Measurements from ENCODE around the gene RNGTT. TPM values are rescaled to one million over a fixed set of nuclear protein-coding genes. Genes with fewer than 3 reads are reported as not detected.

The RNGTT gene
- total and polyA plus RNA-seq, 8 donors = 1.7 to 6.1 (median 2.9) TPM

GRCh38 chr6:88563277-88563625, 400.2 kb downstream of the RNGTT start:
- no peaks in the 10 kb centered on the region for H3K36me3 ChIP-seq
- no peaks in the 10 kb centered on the region for H3K4me1 ChIP-seq
- 74 to 80% methylated on average over 8 of the region's 8 CpGs for WGBS, 2 donors
- intact Hi-C loops (cut with DNase I) = no loop called here
- no peak for DNase-seq
- no peak overlapping the region for H3K4me3 ChIP-seq
- H3K9me3 ChIP-seq = no peaks in the 10 kb centered on the region
- TF ChIP-seq CTCF (IDR thresholded peaks at IDR 0.05) = no peak
- no peaks in the 10 kb centered on the region for H3K27me3 ChIP-seq
- no peak for ATAC-seq
- H3K27ac ChIP-seq = no peak overlapping the region
- FAIRE-seq = no peak

- Histone ChIP-seq H3K9me3 (no peaks in the 10 kb centered on the region), H3K27ac (no peak overlapping the region), H3K36me3 (no peaks in the 10 kb centered on the region), H3K4me1 (no peaks in the 10 kb centered on the region), H3K27me3 (no peaks in the 10 kb centered on the region), H3K4me3 (no peak overlapping the region)
- ATAC-seq (no peak), FAIRE-seq (no peak), DNase-seq (no peak)
- 59 to 61% methylated on average over 18 of the region's 18 CpGs for WGBS, 2 donors
- no peak for TF ChIP-seq CTCF (IDR thresholded peaks at IDR 0.05)
- intact Hi-C loops (cut with DNase I) = no loop called here
Measured at GRCh38 chr6:88562353-88563276, 400.8 kb downstream of the RNGTT start.

- WGBS, 2 donors = 45 to 56% methylated on average over 1 of the region's 1 CpG
- no peak for TF ChIP-seq CTCF (IDR thresholded peaks at IDR 0.05)
- FAIRE-seq (no peak), DNase-seq (no peak), ATAC-seq (no peak)
- Histone ChIP-seq H3K4me3 (no peak overlapping the region), H3K27me3 (no peaks in the 10 kb centered on the region), H3K36me3 (no peaks in the 10 kb centered on the region), H3K27ac (no peak overlapping the region), H3K4me1 (no peaks in the 10 kb centered on the region), H3K9me3 (no peaks in the 10 kb centered on the region)
- intact Hi-C loops (cut with DNase I) = no loop called here
Measured at GRCh38 chr6:88561954-88562315, 401.5 kb downstream of the RNGTT start.

- 50 to 60% methylated on average over 10 of the region's 10 CpGs for WGBS, 2 donors
- no peak for FAIRE-seq
Measured at GRCh38 chr6:88561034-88561953, 402.1 kb downstream of the RNGTT start.

More at GRCh38 chr6:88561034-88561953, 402.1 kb downstream of the RNGTT start:
- ATAC-seq = no peak
- no peaks in the 10 kb centered on the region for H3K27me3 ChIP-seq
- TF ChIP-seq CTCF (IDR thresholded peaks at IDR 0.05) = no peak
- DNase-seq = no peak
- H3K4me1 ChIP-seq = no peaks in the 10 kb centered on the region
- intact Hi-C loops (cut with DNase I) = no loop called here
- H3K36me3 ChIP-seq = no peaks in the 10 kb centered on the region
- no peak overlapping the region for H3K27ac ChIP-seq
- H3K9me3 ChIP-seq = no peaks in the 10 kb centered on the region
- no peak overlapping the region for H3K4me3 ChIP-seq

Other genes starting within 250 kb of the RNGTT start
- gene PNRC1, start 117.1 kb upstream of the RNGTT start, total RNA-seq = 100 to 1,000 TPM; 105 to 170 (median 121) TPM
- gene PNRC1, start 117.1 kb upstream of the RNGTT start, polyA plus RNA-seq = 10 to 100 TPM; 30.2 to 49.8 TPM
- 1 to 10 TPM in 2 of 6 donors, under 1 TPM in 4; 0.37 to 1.6 (median 0.55) TPM for gene SRSF12, start 154.5 kb upstream of the RNGTT start, total RNA-seq
- gene SRSF12, start 154.5 kb upstream of the RNGTT start, polyA plus RNA-seq = 1 to 10 TPM; 1.0 to 1.4 TPM
- gene PM20D2, start 182.4 kb upstream of the RNGTT start, total RNA-seq = 10 to 100 TPM in 1 of 6 donors, 1 to 10 TPM in 5; 4.3 to 11.0 (median 5.3) TPM
- 1 to 10 TPM; 3.6 to 8.1 TPM for gene PM20D2, start 182.4 kb upstream of the RNGTT start, polyA plus RNA-seq

All from pancreas (tissue), 10 donors.